GM10248 (cell line): ENCODE data around the gene IRGQ.

Experiments
- CTCF ChIA-PET: fragments of 300-600 bp; sonication (Branson Sonifier 250); formaldehyde crosslinking; extraction: SDS; loops from one replicate; lab custom pipeline; 2021; ENCODE audit warnings: antibody characterized with exemption; lab: Yijun Ruan, JAX
- POLR2A ChIA-PET: fragments of 350-650 bp; sonication (Branson Sonifier 250); formaldehyde crosslinking; extraction: SDS; loops from one replicate; lab custom pipeline; 2020; ENCODE audit warnings: antibody characterized with exemption; lab: Yijun Ruan, JAX
- DNase-seq: peaks from one replicate; pipeline ENCODE4 v3.0.0; 2012; ENCODE audit errors: extremely low spot score
- TF ChIP-seq, protein P1 (sequence below): IDR thresholded peaks from 2 replicates; pipeline ENCODE4 v1.5.1; 2012; ENCODE audit warnings: mild to moderate bottlenecking, low read depth; ENCODE audit errors: extremely low read depth, missing control alignments, control extremely low read depth

The IRGQ gene

DNA sequence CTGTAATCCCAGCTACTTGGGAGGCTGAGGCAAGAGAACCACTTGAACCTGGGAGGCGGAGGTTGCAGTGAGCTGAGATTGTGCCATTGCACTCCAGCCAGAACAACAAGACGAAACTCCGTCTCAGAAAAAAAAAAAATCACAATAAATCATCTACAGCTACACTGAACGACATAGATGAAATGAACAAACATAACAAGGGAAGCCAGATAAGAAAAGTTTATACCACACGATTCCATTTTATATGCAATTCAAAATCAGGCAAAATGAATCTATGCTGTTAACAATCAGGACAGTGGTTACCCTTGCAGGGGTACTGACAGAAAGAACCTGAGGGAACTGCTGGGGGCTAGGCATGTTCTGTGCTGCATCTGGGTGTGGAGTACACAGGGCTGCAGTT, 26.3 kb downstream of the IRGQ start:
- no peak for DNase-seq
- CTCF ChIA-PET: interaction anchor here (0.9 to 10.4 kb wide), 2 partner anchors 13 to 123 kb away, joined by 3 to 97 read pairs; no protein-coding TSS in a partner anchor
- POLR2A ChIA-PET: no interaction called here
- TF ChIP-seq, protein P1, sequence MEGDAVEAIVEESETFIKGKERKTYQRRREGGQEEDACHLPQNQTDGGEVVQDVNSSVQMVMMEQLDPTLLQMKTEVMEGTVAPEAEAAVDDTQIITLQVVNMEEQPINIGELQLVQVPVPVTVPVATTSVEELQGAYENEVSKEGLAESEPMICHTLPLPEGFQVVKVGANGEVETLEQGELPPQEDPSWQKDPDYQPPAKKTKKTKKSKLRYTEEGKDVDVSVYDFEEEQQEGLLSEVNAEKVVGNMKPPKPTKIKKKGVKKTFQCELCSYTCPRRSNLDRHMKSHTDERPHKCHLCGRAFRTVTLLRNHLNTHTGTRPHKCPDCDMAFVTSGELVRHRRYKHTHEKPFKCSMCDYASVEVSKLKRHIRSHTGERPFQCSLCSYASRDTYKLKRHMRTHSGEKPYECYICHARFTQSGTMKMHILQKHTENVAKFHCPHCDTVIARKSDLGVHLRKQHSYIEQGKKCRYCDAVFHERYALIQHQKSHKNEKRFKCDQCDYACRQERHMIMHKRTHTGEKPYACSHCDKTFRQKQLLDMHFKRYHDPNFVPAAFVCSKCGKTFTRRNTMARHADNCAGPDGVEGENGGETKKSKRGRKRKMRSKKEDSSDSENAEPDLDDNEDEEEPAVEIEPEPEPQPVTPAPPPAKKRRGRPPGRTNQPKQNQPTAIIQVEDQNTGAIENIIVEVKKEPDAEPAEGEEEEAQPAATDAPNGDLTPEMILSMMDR: no peak

DNA sequence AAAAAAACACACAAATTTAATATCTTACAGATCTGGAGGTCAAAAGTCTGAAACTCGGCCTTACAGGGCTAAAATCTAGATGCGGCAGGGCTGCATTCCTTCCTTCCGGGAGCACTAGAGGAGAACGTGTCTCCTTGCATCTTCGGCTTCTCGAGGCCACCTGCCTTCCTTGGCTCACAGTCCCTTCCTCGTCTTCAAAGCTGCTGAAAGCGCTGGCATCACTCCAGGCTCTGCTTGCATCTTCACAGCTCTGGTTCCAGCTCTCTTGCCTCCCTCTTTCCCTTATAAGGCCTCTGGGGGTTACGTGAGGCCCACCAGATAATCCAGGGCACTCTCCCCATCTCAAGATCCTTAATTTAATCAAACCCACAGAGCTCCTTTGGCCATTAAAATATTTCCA, 31.1 kb downstream of the IRGQ start:
- ChIA-PET POLR2A (no interaction called here), CTCF (interaction anchor here (0.8 to 3.0 kb wide), 4 partner anchors 9 to 32 kb away, joined by 3 to 18 read pairs (median 6); partner anchors contain the start of genes XRCC1 and ZNF575)
- TF ChIP-seq, protein P1: no peak

DNA sequence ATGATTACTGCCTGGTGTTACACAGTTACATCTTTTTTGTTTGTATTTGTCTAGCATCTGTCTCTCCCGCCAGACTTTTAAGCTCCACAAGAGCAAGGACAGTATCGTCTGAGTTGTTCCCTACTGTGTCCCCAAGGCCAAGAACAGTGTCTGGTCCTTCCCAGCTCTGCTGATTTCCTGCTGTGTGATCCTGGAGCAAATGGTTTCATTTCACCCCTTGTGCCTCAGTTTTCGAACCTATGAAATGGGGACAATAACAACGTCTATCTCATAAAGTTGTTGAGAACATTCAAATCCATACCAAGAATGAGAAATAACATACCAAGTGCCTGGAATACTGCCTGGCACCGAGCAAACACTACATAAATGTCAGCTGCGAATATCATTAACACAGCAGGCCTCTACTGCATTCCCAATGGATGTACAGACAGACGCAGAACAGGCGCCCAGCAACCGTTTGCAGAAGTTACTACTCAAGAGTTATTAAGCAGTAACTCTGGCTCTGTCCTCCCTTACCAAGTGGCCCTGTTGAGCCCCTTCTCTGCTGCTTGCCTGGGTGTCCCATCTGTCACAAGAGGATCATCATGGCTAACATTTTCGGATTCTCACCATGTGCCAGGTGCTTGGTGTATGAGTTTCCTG, 32.0 kb downstream of the IRGQ start:
- ChIA-PET POLR2A (no interaction called here), CTCF (interaction anchor here (1.2 to 3.0 kb wide), 3 partner anchors 8 to 31 kb away, joined by 5 to 18 read pairs (median 5); partner anchors contain the start of gene ZNF575)
- DNase-seq: no peak
- TF ChIP-seq, protein P1: no peak

More for the DNA sequence above, 31.1 kb downstream of the IRGQ start:
- DNase-seq: no peak

DNA sequence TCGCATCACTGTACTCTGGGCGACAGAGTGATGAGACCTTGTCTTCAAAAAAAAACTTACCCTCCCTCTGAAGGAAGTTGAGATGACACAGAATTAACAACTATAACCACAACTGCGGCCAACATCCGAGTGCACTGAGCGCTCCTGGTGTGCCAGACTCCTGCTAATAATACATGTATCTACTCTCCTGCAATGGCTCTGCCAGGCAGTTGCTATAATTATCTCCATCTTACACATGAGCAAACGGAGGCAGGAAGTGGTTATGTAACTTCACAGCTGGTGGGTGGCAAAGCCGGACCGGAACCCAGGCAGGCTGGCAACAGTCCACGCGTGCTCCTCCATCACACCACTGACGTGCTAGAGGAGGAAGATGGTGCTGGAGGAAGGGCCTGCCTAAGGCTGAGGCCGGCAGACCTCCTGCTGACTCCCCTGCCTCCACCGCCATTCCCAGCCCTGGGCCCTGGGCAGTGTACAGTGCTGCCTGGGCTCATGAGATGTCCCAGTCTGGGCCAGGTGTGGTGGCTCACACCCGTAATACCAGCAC, 33.2 kb downstream of the IRGQ start:
- TF ChIP-seq, protein P1: no peak
- CTCF ChIA-PET: interaction anchor here (1.1 to 1.2 kb wide), 2 partner anchors 13 to 32 kb away, joined by 3 to 5 read pairs; no protein-coding TSS in a partner anchor
- peak; percentile 51 for DNase-seq
- POLR2A ChIA-PET: no interaction called here

DNA sequence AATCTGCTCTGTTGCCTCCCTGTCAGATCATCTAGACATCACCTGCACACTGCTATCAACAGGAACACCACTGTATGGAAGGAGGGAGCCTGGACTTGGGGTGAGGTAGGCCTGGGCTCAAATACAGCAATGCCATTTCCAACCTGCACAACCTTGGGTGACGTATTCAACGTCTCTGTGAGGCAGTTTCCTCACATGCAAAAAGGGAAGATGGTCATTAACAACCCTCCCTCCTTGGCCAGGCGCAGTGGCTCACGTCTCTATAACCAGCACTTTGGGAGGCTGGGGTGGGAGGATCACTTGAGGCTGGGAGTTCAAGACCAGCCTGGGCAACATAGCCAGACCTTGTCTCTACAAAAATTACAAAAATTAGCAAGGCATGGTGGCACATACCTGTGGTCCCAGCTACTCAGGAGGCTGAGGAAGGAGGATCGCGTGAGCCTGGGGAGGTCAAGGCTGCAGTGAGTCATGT, 33.7 kb downstream of the IRGQ start:
- no peak for DNase-seq
- CTCF ChIA-PET: interaction anchor here (1.1 kb wide), 1 partner anchor 13 kb away, joined by 3 read pairs; no protein-coding TSS in a partner anchor
- POLR2A ChIA-PET: no interaction called here
- TF ChIP-seq, protein P1: no peak

DNA sequence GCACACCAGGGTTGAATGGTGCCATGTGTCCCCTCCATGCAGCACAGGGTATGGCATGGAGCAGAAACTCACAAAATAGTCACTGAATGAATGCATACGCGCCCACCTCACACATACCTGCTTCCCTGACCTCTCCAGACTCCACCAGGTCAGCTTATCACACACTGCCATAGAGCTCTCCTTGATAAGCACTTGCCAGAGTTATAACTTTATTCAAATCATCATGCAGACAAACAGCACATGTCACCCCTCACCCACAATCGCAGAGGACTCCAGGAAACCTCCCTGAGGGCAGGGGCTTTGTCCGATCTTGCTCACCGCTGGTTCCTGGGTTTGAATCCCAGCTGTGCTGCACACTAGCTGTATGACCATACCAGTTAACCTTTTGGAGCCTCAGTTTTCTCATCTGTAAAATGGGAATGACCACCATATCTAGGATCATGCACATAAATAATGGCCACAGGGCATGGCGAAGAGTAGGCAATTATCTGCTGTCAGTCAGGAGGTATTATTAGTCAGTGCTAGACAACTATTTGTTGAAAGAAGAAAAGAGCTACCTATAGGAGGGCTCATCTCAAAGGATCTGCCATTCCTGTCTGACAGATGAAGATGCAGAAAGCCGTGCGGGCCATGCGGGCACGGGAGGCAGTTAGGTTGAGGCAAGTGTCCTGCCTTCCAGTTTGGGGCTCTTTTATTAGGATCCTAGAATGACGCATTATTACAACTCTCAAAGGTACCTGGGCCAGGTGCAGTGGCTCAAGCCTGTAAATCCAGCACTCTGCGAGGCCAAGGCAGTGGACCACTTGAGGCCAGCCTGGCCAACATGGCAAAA, 34.6 kb downstream of the IRGQ start:
- ChIA-PET CTCF (interaction anchor here (1.1 to 9.5 kb wide), 3 partner anchors 12 to 49 kb away, joined by 3 to 97 read pairs (median 3); partner anchors contain the start of genes PINLYP and XRCC1), POLR2A (no interaction called here)
- TF ChIP-seq, protein P1: no peak
- no peak for DNase-seq
